Tibial artery (tissue), 4 donors: ENCODE results near the gene TMEM143.

Source experiments
- DNase-seq, 2 donors: peaks; one replicate each; pipeline ENCODE4 v3.0.0-alpha.2; 2019
- H3K27ac ChIP-seq, 2 donors: fragments of 200-600 bp; sonication (generic) in 1 of 2; 1 replicate in 1 of 2; 2 replicates in 1 of 2; pipeline ENCODE4 v1.5.1; 2018 to 2019; ENCODE audit warnings: mild to moderate bottlenecking in 1 of 2
- H3K27me3 ChIP-seq, 2 donors: fragments of 200-600 bp; sonication (generic) in 1 of 2; one replicate each; pipeline versions ENCODE4 v1.5.1 to v1.6.0; 2016 to 2019
- H3K36me3 ChIP-seq, 3 donors: fragments of 200-600 bp; sonication (generic) in 2 of 3; one replicate each; pipeline ENCODE4 v1.5.1; 2016 to 2019; ENCODE audit warnings: mild to moderate bottlenecking in 2 of 3
- H3K4me1 ChIP-seq, 4 donors: fragments of 200-600 bp; sonication (generic) in 2 of 4; 1 replicate in 3 of 4; 2 replicates in 1 of 4; pipeline ENCODE4 v1.5.1; 2016 to 2019
- H3K4me3 ChIP-seq, 2 donors: fragments of 200-600 bp; sonication (generic) in 1 of 2; 1 replicate in 1 of 2; 2 replicates in 1 of 2; pipeline ENCODE4 v1.5.1; 2018 to 2019; ENCODE audit warnings: mild to moderate bottlenecking in 2 of 2
- H3K9me3 ChIP-seq, 3 donors: fragments of 200-600 bp; sonication (generic) in 1 of 3; one replicate each; pipeline ENCODE4 v1.5.1; 2016 to 2019
- CTCF ChIP-seq, 2 experiments: fragments of 200-600 bp in 1 of 2; fragments of 450-650 bp in 1 of 2; IDR thresholded peaks; one replicate each; pipeline ENCODE4 v1.5.1; 2017 to 2019; ENCODE audit warnings: antibody characterized with exemption in 2 of 2, mild to moderate bottlenecking in 1 of 2, moderate library complexity in 1 of 2
- intact Hi-C: fragments of 100-400 bp; cut with DNase I; formaldehyde crosslinking; loops from one replicate; pipeline ENCODE4 v1.15.0; 2023; ENCODE audit warnings: low total_unique reads

TMEM143 gene

GRCh38 chr19:48308631-48309586 lies 54.8 kb downstream of the TMEM143 start:
- no peak for TF ChIP-seq CTCF (IDR thresholded peaks at IDR 0.05)
- DNase-seq, result no peak
- Histone ChIP-seq H3K27ac (no peak overlapping the region), H3K4me1 (no peaks in the 10 kb centered on the region), H3K36me3 (no peaks in the 10 kb centered on the region), H3K4me3 (no peak overlapping the region), H3K27me3 (no peaks in the 10 kb centered on the region), H3K9me3 (no peaks in the 10 kb centered on the region)
- intact Hi-C loops, result no loop called here

GRCh38 chr19:48303866-48304265 lies 59.9 kb downstream of the TMEM143 start:
- Histone ChIP-seq H3K4me3 (no peak overlapping the region), H3K27me3 (peaks cover 0 to 3% of the 10 kb centered on the region in 2 donors), H3K27ac (no peak overlapping the region), H3K4me1 (no peaks in the 10 kb centered on the region), H3K9me3 (no peaks in the 10 kb centered on the region), H3K36me3 (no peaks in the 10 kb centered on the region)
- no peak for TF ChIP-seq CTCF (IDR thresholded peaks at IDR 0.05)
- intact Hi-C loops, result no loop called here
- no peak for DNase-seq

GRCh38 chr19:48303367-48303766 lies 60.4 kb downstream of the TMEM143 start:
- no peak for DNase-seq
- TF ChIP-seq CTCF (IDR thresholded peaks at IDR 0.05), result no peak
- H3K27me3 ChIP-seq, result peaks cover 0 to 3% of the 10 kb centered on the region in 2 donors
- no peak overlapping the region for H3K27ac ChIP-seq
- no peaks in the 10 kb centered on the region for H3K36me3 ChIP-seq
- intact Hi-C loops, result no loop called here
- no peaks in the 10 kb centered on the region for H3K9me3 ChIP-seq
- H3K4me1 ChIP-seq, result no peaks in the 10 kb centered on the region
- no peak overlapping the region for H3K4me3 ChIP-seq

GRCh38 chr19:48302600-48302959 lies 61.2 kb downstream of the TMEM143 start:
- Histone ChIP-seq H3K27ac (no peak overlapping the region), H3K27me3 (peaks cover 0 to 3% of the 10 kb centered on the region in 2 donors), H3K9me3 (no peaks in the 10 kb centered on the region), H3K4me1 (no peaks in the 10 kb centered on the region), H3K4me3 (no peak overlapping the region), H3K36me3 (no peaks in the 10 kb centered on the region)
- intact Hi-C loops, result no loop called here
- TF ChIP-seq CTCF (IDR thresholded peaks at IDR 0.05), result no peak
- DNase-seq, result no peak

- TF ChIP-seq CTCF (IDR thresholded peaks at IDR 0.05), result no peak
- Histone ChIP-seq H3K9me3 (no peaks in the 10 kb centered on the region), H3K36me3 (no peaks in the 10 kb centered on the region), H3K4me1 (no peaks in the 10 kb centered on the region), H3K4me3 (no peak overlapping the region), H3K27ac (no peak overlapping the region), H3K27me3 (peaks cover 0 to 3% of the 10 kb centered on the region in 2 donors)
- DNase-seq, result no peak
- intact Hi-C loops, result no loop called here
Observed at GRCh38 chr19:48301886-48302599, 61.7 kb downstream of the TMEM143 start.
